Subcutaneous abdominal adipose tissue (tissue), 5 donors: ENCODE measurements around the gene AADACL4.
A peak's percentile ranks its signal among the peaks of the same experiment; 100 is the strongest.

Source experiments
- H3K27ac ChIP-seq: one replicate; pipeline ENCODE4 v1.7.0; 2013; ENCODE audit warnings: low read depth, mild to moderate bottlenecking, inconsistent platforms, low read length, moderate library complexity
- H3K27me3 ChIP-seq, 5 donors: one replicate each; pipeline ENCODE4 v1.7.0; 2013; ENCODE audit warnings: low read length in 5 of 5, inconsistent platforms in 1 of 5; ENCODE audit not compliant: control insufficient read depth in 5 of 5, insufficient read depth in 4 of 5
- H3K36me3 ChIP-seq, 5 donors: one replicate each; pipeline ENCODE4 v1.7.0; 2013; ENCODE audit warnings: low read length in 5 of 5; ENCODE audit not compliant: control insufficient read depth in 5 of 5, insufficient read depth in 5 of 5
- H3K4me1 ChIP-seq, 5 donors: one replicate each; pipeline ENCODE4 v1.7.0; 2013; ENCODE audit warnings: low read length in 5 of 5, mild to moderate bottlenecking in 3 of 5, moderate library complexity in 1 of 5; ENCODE audit not compliant: control insufficient read depth in 5 of 5, insufficient read depth in 5 of 5
- H3K4me3 ChIP-seq, 5 donors: one replicate each; pipeline ENCODE4 v1.7.0; 2013; ENCODE audit warnings: low read length in 5 of 5, low read depth in 1 of 5
- H3K9ac ChIP-seq, 5 donors: one replicate each; pipeline ENCODE4 v1.7.0; 2013; ENCODE audit warnings: low read length in 5 of 5, mild to moderate bottlenecking in 4 of 5, moderate library complexity in 3 of 5
- H3K9me3 ChIP-seq, 5 donors: one replicate each; pipeline ENCODE4 v1.7.0; 2013; ENCODE audit warnings: low read length in 5 of 5; ENCODE audit not compliant: control insufficient read depth in 5 of 5
- donor health status: healthy.
- donor health status: healthy.
- donor health status: healthy.
- donor health status: healthy.
- donor health status: healthy.

The AADACL4 gene

GRCh38 chr1:12617901-12618660 lies 25.8 kb upstream of the AADACL4 start, which contains the start of gene DHRS3:
DHRS3 (minus strand) TSS chr1:12618210; CDS start chr1:12617348, 862 bp downstream.
- Histone ChIP-seq H3K36me3 (peaks cover 0 to 5% (median 5%) of the 10 kb centered on the region in 5 donors), H3K4me1 (peaks cover 31 to 91% (median 72%) of the 10 kb centered on the region in 5 donors), H3K9ac (peak within 1 kb of the TSS; percentile 73 to 96 (median 91)), H3K9me3 (no peaks in the 10 kb centered on the region), H3K27ac (peak within 1 kb of the TSS; percentile 99), H3K4me3 (peak within 1 kb of the TSS; percentile 85 to 95 (median 90)), H3K27me3 (no peaks in the 10 kb centered on the region)

DNA sequence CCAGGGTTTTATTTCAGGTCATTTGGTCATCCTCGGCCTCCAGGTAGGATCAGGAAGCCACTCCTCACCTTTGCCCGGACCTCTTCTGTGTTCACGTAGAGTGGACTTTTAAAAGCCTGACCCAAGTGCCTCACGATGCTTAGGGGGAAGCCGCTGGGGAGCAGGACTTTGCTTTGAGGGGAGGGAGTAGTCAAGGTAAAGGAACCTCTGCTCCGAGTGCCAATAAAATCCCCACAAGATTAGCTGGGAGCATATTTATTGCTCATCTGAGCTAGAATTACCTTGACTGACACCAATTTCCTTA lies 25.3 kb upstream of the AADACL4 start:
- Histone ChIP-seq H3K27me3 (no peaks in the 10 kb centered on the region), H3K9ac (peak overlapping the region; percentile 73 to 96 (median 91)), H3K36me3 (peaks cover 0 to 5% (median under 1%) of the 10 kb centered on the region in 5 donors), H3K4me3 (peak overlapping the region; percentile 85 to 95 (median 90)), H3K27ac (peak overlapping the region; percentile 99), H3K9me3 (no peaks in the 10 kb centered on the region), H3K4me1 (peaks cover 29 to 85% (median 70%) of the 10 kb centered on the region in 5 donors)

DNA sequence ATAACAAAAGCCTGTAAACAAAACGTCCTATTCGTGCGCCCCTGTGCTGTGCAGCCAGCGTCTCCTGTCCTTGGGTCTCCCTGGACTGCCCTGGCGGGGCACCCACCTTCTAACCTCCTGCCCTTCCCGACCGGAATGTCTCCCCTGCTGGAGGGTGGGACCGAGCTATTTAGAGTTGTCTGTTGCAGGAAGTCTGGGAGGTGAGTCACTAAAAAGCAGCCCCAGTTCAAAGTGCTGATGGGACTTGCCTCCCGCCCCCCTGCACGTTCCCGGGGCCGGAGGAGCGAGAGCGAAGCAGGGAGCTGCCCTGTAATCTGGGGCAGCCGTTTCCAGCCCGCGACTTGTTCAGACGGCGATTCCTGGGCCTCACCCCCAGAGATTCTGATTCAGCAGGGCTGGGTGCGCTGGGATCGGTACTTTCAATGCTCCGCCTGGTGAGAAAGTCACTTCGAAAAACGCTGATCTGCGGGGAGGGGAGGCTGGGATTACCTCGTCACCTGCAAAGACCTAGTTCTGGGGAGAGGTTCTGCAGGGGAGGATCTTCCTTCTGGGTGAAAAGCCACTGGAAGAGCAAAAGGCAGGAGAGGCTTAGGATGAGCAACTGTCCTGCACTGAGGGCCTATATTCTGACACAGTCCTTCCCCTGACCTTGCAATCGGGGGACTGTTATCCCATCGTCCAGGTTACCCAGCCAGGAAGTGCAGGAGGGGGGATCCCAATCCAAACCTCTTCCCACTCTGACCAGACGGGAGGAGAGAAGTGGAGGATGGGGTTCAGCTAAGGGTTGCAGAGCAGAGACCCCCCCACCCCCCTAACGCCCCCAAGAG lies 24.7 kb upstream of the AADACL4 start:
- Histone ChIP-seq H3K36me3 (peaks cover 0 to 1% (median 0%) of the 10 kb centered on the region in 5 donors), H3K27ac (peak overlapping the region; percentile 99), H3K4me1 (peaks cover 27 to 80% (median 64%) of the 10 kb centered on the region in 5 donors), H3K4me3 (peak overlapping the region; percentile 85 to 95 (median 90)), H3K27me3 (no peaks in the 10 kb centered on the region), H3K9me3 (no peaks in the 10 kb centered on the region), H3K9ac (peak overlapping the region; percentile 73 to 96 (median 91))

DNA sequence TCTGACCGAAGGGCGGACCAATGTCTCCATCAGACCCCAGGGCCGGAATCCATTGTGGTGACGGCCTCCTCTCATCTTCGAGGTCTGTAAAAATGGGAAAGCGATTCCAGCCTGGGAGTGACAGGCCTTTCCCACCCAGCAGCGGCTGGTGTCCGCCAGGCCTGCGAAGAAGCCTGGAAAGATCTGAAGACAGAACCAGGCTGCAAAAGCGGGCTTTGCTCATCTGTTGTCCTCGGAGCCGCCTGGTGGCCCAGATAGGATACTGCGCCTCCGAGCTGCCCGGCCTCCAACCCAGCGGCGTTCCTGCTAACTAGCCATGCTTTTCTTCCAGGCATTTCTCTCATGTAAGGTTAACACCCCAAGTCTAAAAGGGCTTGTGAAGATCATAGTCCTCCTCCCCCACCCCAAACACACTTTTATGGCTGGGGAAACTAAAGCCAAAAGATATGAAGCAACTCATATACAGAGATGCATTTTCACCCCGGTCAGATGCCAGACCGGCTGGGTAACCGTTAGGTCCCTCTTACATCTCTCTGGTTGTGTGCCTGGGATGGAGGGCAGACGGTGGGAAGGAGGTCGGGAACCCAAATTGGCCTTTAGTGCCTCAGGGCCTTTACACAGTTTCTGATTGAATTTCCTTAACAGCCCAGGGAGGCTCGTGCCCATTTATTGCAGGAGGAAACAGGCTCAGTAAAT lies 23.9 kb upstream of the AADACL4 start:
- Histone ChIP-seq H3K4me3 (peak overlapping the region; percentile 85 to 95 (median 90)), H3K27me3 (no peaks in the 10 kb centered on the region), H3K9me3 (no peaks in the 10 kb centered on the region), H3K36me3 (no peaks in the 10 kb centered on the region), H3K9ac (peak overlapping the region; percentile 35 to 92 (median 80)), H3K27ac (peak overlapping the region; percentile 99), H3K4me1 (peaks cover 23 to 72% (median 57%) of the 10 kb centered on the region in 5 donors)

DNA sequence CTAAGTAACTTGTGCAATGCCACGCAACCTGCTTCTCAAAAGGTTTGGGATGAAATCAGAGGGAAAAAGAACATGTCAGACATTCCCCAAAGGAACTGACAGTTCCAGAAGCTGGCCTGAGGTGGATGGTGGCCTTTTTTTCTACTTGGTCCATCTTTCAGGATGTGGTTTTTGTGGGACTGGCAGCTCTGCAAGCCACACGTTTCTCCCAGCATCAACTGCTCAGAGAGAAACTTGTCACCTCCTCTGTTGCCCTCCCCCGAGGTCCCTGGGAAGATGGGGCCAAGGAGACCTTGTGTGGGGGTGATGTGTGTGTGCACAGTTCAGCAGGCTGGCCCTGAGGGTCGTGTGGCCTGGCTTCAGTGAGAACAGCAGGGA lies 23.4 kb upstream of the AADACL4 start:
- Histone ChIP-seq H3K9me3 (no peaks in the 10 kb centered on the region), H3K4me1 (peaks cover 23 to 67% (median 51%) of the 10 kb centered on the region in 5 donors), H3K4me3 (peak overlapping the region in 4 of 5 donors; percentile 37 to 90 (median 86)), H3K27ac (peak overlapping the region; percentile 99), H3K36me3 (no peaks in the 10 kb centered on the region), H3K9ac (peak overlapping the region in 4 of 5 donors; percentile 35 to 91 (median 68)), H3K27me3 (no peaks in the 10 kb centered on the region)

DNA sequence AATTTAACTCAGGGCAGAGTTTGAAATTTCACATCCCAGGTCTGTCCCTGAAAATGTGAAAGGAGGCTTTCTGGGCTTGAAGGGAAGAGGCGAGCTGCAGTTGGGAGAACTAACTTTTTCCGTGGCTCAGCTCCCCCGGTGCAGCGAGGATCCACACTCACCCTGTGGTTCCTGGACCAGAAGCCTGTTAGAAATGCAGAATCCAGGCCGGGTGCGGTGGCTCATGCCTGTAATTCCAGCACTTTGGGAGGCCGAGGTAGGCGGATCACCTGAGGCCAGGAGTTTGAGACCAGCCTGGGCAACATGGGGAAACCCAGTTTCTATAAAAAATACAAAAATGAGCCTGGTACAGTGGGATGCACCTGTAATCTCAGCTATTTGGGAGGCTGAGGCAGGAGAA lies 23.0 kb upstream of the AADACL4 start:
- Histone ChIP-seq H3K4me1 (peaks cover 23 to 62% (median 47%) of the 10 kb centered on the region in 5 donors), H3K4me3 (no peak overlapping the region), H3K9me3 (no peaks in the 10 kb centered on the region), H3K36me3 (no peaks in the 10 kb centered on the region), H3K9ac (peak overlapping the region in 1 of 5 donors; percentile 80), H3K27me3 (no peaks in the 10 kb centered on the region), H3K27ac (peak overlapping the region; percentile 99)

DNA sequence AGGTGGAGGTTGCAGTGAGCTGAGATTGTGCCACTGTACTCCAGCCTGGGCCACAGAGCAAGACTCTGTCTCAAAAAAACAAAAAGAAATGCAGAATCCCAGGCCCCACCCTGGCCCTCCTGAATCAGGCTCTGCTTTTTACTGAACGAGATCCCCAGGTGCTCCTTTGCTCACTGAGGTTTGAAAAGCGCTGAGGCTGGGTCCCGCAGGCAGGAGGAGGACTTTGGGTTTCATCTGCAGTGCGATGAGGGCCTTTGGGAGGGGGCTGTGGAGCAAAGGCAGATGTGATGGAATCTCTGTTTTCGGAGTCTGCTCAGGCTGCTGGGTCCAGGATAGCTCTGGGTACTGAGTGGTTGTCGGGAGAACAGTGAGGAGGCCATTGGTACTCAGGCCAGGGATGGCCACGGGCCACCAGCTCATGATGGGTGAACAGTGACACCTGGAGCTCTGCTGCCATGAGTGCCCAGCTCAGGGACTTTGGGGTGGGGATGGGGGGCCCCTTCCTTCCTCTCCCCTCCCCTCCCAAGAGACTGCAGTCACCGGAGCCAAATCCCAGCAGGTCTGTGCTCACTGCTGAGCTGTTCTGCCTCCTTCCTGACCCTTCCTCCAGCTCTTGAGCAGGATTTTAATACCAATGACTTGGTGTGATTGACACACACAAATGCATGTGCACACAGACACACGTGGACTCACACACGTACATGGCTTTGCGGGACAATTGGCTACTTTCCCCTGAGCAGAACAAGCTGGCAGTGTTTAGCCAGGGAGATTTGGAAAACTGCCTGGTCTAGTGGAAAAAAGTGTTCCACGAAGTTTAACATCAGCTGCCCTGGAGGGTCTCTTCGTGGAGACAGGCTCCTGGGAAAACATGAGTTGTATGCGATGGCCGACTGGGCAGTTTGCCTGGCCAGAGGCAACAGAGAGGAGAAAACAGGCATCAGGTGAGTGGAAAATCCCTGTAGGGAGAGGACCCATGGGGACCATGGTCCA lies 22.2 kb upstream of the AADACL4 start:
- H3K4me1 ChIP-seq, result peaks cover 23 to 56% (median 45%) of the 10 kb centered on the region in 5 donors
- H3K4me3 ChIP-seq, result no peak overlapping the region
- H3K9ac ChIP-seq, result peak overlapping the region in 2 of 5 donors; percentile 1 to 56
- H3K27me3 ChIP-seq, result no peaks in the 10 kb centered on the region
- no peaks in the 10 kb centered on the region for H3K36me3 ChIP-seq
- no peaks in the 10 kb centered on the region for H3K9me3 ChIP-seq
- H3K27ac ChIP-seq, result peak overlapping the region; percentile 99

DNA sequence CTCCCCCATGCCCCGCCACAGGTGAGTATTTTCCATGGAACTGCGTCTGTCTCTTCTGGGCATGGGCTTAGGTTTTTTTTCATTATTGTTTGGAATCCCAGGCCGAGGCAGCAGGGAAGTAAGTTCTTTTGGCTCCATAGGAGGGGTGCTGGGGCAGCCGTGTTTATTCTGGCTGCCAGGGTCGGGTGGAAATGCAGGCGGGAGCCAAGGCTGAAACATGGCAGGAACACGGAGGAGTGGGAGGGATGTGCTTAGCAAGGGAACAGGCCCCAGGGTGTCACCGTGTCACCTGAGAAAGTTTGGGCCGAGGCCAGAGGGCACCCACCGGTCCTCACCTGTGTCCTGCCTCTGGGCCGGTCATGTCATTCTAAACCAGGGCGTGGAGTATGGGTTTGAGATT lies 21.4 kb upstream of the AADACL4 start:
- H3K27me3 ChIP-seq, result no peaks in the 10 kb centered on the region
- H3K27ac ChIP-seq, result peak overlapping the region; percentile 99
- H3K4me3 ChIP-seq, result no peak overlapping the region
- no peaks in the 10 kb centered on the region for H3K9me3 ChIP-seq
- H3K36me3 ChIP-seq, result no peaks in the 10 kb centered on the region
- H3K9ac ChIP-seq, result peak overlapping the region in 1 of 5 donors; percentile 56
- H3K4me1 ChIP-seq, result peaks cover 23 to 50% (median 43%) of the 10 kb centered on the region in 5 donors

GRCh38 chr1:12625276-12625675 lies 18.6 kb upstream of the AADACL4 start:
- Histone ChIP-seq H3K9me3 (no peaks in the 10 kb centered on the region), H3K9ac (no peak overlapping the region), H3K27ac (no peak overlapping the region), H3K4me3 (no peak overlapping the region), H3K36me3 (no peaks in the 10 kb centered on the region), H3K27me3 (no peaks in the 10 kb centered on the region), H3K4me1 (peaks cover 10 to 25% (median 24%) of the 10 kb centered on the region in 5 donors)
